Kidney capillary endothelial cell (primary cell): Measurements from ENCODE around the gene BBS1.

Experiments used
- DNase-seq: peaks from one replicate; pipeline ENCODE4 v3.0.0-alpha.2; 2018; ENCODE audit warnings: low spot score

BBS1 gene

DNA sequence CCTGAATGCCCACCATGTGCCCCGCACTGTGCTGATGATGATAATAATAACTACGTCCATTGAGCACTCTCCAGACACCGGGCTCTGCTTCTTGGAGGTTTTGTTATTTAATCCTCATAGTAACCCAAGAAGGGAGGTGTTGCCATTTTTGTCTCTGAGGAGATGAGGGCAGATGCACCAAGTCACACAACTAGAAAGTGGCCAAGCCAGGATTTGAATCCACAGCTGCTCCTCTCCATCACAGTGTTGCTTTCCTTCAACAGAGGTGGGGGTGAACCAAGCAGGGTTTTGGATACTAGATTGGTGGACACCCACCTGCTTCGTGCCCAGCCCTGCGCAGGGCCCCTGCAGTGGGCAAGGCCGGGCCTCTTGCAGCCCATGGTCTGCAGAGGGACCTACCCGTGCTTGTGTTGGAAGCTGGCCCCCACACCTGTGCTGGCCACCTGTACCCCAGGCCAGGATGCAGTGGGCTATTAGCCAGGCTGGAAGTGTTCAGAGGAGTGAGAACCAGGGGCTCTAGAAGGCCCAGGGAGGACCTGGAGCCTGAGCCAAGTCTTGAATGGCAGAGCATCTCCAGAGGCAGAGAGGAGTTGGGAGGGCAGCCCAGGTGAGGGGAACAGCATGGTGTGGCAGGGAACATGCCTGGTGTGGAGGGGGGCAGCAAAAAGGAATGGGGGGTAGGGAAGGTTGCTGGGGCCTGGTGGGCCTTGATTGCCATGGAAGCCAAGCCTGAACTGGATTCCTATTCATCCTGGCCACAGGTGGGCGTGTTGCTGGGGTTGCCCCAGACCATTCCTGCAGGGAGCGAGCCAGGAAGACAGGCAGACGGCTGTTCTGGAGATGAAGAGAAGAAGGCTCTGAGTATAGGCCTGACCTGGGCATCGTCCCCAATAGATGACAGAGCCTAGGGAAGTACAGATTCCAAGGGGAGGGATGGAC, 32.9 kb upstream of the BBS1 start:
- no peak for DNase-seq

DNA sequence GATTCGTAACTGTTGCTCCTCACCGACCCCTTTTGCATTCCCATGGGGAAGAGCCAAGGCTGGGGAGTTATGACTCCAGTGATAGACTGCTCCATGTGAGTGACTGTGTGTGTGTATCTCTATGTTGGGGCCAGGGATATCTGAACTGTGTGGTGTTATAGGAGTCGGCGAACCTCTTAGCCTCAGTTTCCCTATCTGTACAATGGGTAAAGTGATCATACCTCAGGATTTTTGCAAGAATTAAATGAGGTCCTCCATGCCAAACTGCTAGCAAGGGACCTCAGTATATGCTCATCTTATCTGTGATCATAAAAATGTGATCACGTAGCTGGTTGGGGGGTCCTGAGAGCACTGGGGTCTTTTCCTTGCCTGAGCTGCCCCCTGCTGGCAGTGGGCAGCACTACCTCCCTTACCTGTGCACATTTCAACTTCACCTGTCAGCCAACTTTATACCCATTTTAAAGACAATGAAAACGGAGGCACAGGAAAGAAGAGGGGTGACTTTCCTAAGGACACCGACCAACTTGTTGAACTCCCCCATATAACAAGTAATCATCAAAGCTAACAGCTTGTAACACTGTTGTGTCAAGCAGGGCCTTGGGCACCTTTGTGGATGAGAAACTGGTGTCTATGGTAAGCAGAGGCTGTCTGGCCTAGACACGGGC, 31.6 kb upstream of the BBS1 start:
- no peak for DNase-seq

DNA sequence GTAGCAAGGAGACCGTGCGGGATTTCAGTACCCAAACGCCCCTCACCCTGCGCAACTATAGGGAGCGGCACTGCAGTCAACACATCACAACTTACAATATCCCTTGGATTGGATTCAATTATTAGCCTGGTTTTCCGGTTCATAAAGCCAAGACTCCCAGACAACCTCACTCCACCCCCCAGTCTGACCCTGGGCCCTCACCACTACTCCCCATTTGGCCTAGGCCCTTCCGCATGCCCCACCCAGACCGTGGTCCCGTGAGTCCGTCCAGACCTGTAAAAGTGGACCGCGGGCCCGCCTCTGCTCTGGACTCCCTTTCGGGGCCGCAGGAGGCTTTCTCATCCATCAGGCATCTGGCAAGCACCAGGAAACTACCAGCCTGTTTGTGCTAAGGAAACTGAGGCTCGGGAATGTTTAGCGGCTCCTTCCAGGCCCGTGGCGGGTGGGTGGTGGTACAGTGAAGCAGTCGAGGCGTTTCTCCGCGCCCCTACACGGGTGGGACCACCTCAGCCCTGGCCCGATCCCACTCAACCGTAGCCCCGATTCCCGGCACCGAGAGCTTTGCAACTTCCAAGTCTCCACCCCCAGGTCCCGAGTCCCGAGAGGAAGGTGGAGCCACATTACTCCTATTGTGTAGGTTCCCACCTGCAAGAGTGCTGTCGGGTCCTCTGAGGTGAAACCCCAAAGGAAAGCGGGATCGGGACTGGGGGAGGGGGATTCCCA, 30.9 kb upstream of the BBS1 start:
- peak; percentile 33 for DNase-seq

DNA sequence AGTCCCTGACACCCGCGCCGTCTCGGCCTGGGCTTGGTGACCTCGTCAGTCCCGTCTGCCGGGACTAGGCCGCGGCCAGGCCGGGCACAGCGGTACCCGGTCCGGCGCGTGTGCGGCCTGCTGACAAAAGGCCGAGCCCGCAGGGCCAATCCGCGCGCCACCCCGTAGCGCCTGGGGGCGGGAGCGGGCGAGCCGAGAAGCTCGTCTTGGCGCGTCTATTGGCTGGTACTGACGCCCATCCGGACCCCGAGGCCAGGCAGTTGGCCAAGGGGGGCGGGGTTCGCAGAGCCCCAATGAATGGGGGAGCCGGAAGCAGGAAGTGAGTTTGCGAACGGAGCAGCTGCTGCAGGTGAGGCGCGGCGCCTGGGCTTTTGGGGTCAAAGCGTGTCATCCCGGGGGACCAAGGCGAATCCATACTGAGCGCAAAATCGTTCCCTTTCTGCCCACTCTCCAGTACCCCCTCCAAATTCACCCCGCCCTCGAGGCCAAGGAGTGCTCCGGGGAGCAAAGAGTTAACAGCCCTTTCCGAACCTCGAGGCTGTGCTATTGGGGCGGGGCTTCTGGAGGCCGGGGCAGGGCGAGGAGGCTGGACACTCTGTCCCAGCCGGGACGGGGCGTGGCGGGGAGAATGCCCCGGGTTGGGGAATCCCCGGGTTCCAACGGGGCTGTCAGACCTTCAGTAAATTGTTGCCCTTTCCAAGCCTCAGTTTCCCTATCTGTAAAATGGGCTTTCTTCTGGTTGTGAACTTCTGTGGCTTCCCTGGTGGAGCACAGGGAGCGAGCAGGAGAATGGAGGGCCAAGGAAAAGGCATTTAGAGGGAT, 30.1 kb upstream of the BBS1 start, which contains the start of gene DPP3:
TSS of gene DPP3 (plus strand) at position 318 of the 822 bp plus-strand sequence. CDS start 1,767 bp downstream, outside the sequence.
- DNase-seq = peak; percentile 95

DNA sequence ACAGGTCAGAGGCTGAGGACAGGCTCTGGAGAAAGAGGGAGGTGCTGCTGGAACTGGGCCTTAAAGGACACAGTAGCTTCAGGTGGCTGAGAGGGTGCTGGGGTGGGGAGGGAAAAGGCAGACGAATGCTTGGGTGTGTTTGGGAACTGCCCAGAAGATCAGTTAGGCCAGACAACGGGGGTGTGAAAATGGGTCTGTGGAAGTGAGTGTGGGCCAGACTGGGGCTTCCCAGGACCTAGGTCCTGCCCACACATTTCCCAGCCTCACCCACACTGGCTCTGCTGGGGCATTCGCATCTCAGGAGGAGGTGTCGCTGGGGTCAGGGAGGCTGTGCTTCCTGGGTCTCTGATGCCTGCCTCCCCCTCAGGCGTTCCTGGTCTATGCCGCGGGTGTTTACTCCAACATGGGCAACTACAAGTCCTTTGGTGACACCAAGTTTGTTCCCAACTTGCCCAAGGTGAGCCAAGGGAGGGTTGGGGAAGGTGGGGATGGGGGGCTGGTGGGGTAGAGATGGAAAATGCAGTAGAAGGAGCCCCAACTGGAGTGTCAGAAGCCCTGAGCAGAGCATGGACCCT, 25.5 kb upstream of the BBS1 start:
- DNase-seq = no peak

DNA sequence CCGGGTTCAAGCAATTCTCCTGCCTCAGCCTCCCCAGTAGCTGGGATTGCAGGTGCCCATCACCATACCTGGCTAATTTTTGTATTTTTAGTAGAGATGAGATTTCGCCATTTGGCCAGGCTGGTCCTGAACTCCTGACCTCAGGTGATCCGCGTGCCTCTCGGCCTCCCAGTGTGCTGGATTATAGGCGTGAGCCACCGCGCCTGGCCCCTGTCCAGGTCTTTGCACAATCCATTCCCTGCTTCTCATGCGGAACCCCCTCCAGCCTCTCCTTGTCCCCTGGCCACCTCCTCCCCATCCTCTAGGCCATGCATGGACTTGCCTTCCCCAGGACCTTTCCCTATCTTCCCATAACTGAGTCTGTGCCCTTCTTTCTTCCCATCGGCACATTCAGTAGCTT, 21.5 kb upstream of the BBS1 start:
- no peak for DNase-seq

DNA sequence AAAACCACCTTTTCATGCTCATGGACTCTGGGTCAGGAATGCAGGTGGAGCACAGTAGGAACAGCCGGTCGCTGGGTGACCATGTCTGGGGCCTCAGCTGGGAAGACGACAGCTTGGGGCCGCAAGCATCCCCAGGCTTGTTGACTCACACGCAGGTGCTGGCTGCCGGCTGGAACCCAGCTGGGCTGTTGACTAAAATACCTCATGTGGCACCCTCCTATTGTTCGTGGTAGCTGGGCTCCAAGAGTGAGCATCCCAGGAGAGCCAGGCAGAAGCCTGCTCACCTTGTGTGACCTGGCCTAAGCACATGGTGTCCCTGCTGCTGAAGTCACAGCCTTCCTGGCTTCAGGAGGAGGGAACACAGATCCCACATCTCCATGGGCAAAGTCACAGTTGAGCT, 20.8 kb upstream of the BBS1 start:
- DNase-seq = no peak

DNA sequence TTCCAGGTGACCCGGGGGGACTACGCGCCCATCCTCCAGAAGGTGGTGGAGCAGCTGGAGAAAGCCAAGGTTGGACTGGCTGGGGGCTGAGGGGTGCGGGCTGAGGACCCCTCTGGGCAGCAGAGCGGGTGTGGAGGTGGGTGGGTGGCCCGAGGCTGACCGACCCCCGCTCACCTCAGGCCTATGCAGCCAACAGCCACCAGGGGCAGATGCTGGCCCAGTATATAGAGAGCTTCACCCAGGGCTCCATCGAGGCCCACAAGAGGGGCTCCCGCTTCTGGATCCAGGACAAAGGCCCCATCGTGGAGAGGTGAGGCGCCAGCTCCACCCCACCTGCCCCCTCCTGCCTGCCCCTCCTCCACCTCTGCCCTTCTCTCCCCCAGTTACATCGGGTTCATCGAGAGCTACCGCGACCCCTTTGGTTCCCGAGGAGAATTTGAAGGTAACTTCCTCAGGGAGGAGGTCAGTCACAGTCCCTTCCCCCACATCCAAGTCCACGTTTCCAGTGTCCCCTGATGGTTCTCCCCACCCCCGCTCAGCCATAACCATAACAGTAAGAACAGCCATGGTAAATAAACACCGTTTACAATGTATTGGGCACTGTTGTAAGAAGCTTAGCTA, 19.0 kb upstream of the BBS1 start:
- no peak for DNase-seq

DNA sequence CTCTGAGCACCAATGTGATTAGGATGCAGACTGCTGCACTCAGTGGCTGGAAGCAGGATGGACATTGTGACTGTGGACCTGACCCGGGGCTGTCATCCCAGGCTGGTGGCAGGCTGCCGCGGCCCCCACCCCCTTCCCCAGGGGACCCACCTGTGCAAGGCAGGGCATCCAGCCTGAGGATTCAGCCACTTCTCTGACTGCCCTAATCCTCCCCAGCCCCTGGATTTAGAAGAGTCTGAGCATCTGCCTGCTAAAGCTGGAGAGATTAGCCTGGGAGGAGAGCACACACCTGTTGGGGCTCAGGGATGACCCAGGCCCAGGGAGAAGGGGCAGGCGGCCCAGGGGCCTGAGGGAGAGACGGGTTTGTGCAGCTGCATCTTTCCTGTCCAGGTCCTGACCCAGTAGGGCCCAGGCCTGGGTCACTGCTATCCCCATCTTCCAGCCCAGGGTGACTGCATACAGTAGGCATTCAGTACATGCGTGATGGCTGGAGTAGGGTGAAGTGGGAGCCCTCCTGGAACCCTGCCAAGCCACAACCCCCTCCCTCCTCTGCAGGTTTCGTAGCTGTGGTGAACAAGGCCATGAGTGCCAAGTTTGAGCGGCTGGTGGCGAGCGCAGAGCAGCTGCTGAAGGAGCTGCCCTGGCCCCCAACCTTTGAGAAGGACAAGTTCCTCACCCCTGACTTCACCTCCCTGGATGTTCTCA, 18.1 kb upstream of the BBS1 start:
- no peak for DNase-seq

DNA sequence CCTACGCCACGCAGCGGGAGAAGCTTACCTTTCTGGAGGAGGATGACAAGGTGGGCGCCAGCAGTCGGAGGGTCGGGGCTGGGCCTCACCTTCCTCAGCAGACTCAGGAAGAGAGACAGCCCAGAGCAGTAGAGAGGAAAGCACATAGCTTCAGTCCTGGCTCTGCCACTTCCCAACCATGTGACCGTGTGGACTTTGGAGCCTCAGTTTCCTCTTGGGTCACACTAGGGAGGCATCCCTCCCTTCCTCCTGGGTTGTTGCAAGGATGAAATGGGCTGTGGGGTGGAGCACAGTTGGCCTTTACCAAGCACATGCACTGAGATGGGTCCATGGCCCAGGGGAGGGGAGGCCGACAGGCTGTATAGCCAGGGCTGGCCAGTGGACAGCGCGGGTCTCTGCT, 17.3 kb upstream of the BBS1 start:
- DNase-seq = no peak

DNA sequence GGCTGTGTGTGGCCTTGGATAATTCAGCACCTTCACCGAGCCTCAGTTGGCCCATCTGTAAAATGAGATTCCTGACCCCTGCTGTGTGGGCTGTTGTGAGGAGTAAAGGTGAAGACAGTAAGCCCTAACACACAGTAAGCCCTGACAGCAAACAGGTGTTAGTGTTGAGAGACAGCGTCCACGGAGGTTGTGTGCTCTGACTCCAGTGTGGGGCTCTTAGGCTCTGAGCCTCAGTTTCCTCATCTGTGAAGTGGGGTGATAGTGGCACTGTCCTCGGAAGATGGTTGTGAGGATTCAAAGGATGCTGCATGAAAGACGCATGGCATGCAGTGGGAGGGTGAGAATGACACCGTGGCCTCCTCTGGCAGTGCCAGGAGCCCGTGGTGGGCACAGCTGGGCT, 16.0 kb upstream of the BBS1 start:
- no peak for DNase-seq

DNA sequence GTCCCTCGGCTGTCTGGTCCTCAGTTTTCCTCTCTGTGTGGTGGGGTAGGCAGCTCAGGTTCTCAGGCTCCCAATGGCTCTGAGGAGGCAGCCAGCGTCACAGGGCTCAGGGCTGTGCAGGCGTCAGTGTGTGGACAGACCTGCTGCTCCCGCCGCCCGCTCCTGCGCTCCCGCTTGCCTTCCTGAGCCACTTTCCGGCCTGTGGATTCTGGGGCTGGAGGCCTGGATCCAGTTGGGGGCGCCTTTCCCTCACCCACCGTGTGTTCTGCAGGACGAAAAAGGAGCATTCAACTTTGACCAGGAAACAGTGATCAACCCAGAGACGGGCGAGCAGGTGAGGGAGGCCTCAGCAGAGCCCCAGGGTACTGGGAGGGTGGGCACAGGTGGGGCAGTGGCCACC, 15.5 kb upstream of the BBS1 start:
- no peak for DNase-seq

DNA sequence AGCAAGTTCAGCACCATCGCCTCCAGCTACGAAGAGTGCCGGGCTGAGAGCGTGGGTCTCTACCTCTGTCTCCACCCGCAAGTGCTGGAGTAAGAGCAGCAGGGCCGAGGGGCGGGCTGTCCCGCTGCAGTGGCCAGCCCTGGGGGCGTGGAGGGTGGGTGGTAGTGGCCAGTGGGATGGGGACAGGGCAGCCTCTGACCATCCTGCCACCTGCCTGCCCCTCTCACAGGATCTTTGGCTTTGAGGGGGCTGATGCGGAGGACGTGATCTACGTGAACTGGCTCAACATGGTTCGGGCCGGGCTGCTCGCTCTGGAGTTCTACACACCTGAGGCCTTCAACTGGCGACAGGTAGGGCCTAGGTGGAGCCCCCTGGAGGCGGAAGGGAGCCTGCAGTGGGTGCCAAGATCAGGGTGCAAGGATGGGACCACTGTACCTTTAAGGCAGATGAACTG, 15.0 kb upstream of the BBS1 start:
- no peak for DNase-seq

DNA sequence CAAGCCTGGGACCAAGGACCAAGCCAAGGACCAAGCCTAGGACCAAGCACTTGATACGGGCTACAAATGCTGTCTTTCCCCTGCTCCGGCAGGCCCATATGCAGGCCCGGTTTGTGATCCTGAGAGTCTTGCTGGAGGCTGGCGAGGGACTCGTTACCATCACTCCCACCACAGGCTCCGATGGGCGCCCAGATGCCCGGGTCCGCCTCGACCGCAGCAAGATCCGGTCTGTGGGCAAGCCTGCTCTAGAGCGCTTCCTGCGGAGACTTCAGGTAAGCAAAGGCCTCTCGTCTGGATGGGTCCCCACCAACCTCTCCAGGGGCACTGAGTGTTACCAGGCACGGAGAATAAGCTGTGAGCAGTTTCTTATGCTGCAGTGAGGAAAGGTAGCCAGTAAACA, 13.2 kb upstream of the BBS1 start:
- DNase-seq = no peak

DNA sequence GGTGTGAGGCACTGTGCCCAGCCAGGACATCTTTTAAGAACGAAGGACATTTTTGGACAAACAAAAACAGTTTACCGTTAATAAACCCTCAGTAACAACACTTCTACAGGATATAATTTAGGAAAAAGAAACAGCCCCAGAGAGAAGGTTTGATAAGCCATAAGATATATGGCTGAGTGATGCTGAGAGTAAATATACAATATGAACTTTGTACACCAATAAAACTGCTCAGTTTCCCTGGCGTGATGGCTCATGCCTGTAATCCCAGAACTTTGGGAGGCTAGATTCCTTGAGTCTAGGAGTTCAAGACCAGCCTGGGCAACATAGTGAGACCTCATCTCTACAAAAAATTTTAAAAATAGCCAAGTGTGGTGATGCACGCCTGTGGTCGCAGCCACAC, 11.9 kb upstream of the BBS1 start:
- no peak for DNase-seq

DNA sequence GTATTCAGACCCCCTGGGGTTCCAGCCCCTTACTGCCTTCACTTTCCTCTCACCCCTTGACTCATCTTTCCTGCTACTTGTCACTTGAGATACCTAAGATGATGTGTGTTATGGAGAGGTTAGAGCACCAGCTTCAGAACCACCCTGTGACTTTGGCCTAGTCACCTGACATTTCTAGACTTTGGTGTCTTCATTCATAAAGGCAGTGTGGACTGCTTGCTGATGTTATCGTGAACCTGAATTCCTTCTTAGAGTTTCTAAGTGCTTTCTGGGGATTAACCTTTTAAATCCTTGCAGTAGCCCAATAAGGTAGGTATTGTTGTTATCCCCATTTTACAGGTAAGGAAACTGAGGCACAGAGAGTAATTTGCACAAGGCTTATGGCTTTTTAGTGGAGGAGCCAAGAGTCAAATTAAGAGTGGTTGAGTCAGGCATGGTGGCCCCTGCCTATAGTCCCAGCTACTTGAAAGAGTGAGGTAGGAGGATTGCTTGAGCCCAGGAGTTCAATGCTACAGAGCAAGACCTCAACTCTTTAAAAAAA, 5.1 kb upstream of the BBS1 start:
- no peak for DNase-seq

DNA sequence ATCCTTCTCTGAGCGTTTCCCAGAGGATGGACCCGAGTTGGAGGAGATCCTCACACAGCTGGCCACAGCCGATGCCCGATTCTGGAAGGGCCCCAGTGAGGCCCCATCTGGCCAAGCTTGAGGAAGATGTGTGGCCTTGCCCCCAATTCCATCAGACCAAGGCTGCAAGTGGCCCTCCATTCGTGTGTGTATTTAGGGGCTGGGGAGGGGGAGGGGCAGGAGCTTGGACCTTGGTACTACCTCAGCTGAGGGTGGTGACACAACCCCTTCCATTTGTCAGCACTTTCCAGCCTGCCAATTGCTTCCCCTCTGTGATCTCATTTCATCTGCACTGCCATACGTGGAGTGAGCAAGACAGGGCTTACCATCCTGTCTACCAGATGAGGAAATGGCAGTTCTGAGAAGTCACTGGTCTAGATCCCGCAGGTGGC, 1.3 kb upstream of the BBS1 start:
- no peak for DNase-seq

DNA sequence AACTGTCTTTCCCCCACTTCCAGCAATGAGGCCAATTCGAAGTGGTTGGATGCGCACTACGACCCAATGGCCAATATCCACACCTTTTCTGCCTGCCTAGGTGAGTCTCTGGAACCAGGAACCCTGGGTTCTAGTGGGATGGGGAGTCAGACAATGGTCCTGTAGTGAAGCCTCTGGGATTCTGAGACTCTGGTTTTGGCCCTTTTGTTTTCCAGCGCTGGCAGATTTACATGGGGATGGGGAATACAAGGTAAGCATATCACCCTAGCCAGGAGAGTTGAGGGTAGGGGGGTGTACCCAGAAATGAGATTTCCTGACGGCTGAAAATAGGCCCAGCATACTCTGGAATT, 530 bp downstream of the BBS1 start:
- no peak for DNase-seq

DNA sequence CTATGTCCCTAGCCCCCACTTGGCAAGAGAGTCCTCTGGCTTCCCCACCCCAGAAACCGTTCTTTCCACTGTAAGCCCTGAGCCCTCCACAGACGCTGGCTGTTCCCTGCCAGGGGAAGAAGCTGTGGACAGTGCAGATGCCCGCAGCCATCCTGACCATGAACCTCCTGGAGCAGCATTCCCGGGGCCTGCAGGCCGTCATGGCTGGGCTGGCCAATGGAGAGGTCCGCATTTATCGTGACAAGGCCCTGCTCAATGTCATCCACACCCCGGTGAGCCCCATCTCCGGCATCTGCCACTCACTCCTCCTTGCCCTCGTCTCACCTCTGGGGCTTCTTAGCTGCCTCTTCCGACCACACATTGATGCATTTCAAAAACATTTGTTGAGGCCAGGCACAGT, 13.2 kb downstream of the BBS1 start:
- no peak for DNase-seq
